Mucosa of descending colon (tissue), 3 donors: ENCODE measurements around the gene BIN2. TPM values are rescaled to one million over a fixed set of nuclear protein-coding genes. Genes with fewer than 3 reads are reported as not detected.

ENCODE experiments used
- ATAC-seq: fragments of 200-7000 bp; cut with Tn5 transposase; one replicate; pipeline ENCODE4 v1.9.1; 2020; ENCODE audit warnings: mild to moderate bottlenecking, moderate library complexity
- DNase-seq, 3 donors: peaks; one replicate each; pipeline ENCODE4 v3.0.0-alpha.2; 2020
- H3K36me3 ChIP-seq: fragments of 200-600 bp; one replicate; pipeline ENCODE4 v1.8.0; 2021; ENCODE audit warnings: low read depth, mild to moderate bottlenecking
- H3K4me1 ChIP-seq: fragments of 200-600 bp; one replicate; pipeline ENCODE4 v1.8.0; 2021; ENCODE audit warnings: low read depth, mild to moderate bottlenecking
- H3K4me3 ChIP-seq: fragments of 200-600 bp; one replicate; pipeline ENCODE4 v1.8.0; 2021; ENCODE audit warnings: mild to moderate bottlenecking
- H3K9me3 ChIP-seq: fragments of 200-600 bp; one replicate; pipeline ENCODE4 v1.8.0; 2021; ENCODE audit warnings: mild to moderate bottlenecking
- intact Hi-C, 2 donors: fragments of 100-400 bp; cut with DNase I in 1 of 2; cut with micrococcal nuclease in 1 of 2; formaldehyde crosslinking; loops; one replicate each; pipeline versions ENCODE4 v1.11.0 to v1.11.1; 2022; cut with DNase I, micrococcal nuclease
- total RNA-seq, 3 donors: library from RNA; stranded (reverse); fragmentation: NEBNext Ultra II Directional in 2 of 3; extraction: Animal tissue kit (Norgen Biotek cat#: 25700) in 2 of 3; gene quantifications; one replicate each; pipeline versions ENCODE4 v1.2.1 to v1.2.4, GENCODE V29; 2021 to 2023
- TF ChIP-seq, protein P1 (sequence below): fragments of 200-600 bp; IDR thresholded peaks from one replicate; pipeline ENCODE4 v1.8.0; 2022; ENCODE audit warnings: antibody characterized with exemption, mild to moderate bottlenecking
- donor health status: DM: no; HTN: no; CAD: no; lungs with moderate emphysema.
- donor health status: DM: no; HTN: no; CAD: no.
- donor health status: DM: no; HTN: yes; CAD: no.

Gene BIN2
- total RNA-seq, 3 donors from 2014 or later = 5.6 to 9.8 (median 7.3) TPM

DNA sequence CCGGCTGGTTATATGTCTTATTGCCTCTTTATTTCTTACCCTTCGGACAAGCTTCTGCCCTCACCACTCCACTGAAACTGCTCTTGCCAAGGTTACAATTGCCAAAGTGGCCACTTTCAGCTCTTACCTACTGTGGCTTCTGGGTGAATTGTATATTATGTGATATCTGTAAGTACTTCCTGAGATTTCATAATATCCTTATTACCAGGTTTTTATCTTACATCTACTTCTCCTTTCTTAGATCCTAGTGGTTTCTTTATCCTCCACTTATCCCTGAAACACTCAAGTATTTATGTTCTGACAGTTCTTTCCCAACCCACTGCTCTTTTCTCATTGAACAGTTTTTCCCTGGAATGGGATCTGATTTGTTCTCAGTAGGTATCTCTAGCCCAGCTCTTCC, 12.0 kb upstream of the BIN2 start:
- intact Hi-C loops = loop anchor here in 1 of 2 donors (2.0 kb wide), 1 partner anchor 67 kb away; no protein-coding TSS in a partner anchor
- Histone ChIP-seq H3K4me1 (peaks cover 9% of the 10 kb centered on the region), H3K9me3 (no peaks in the 10 kb centered on the region), H3K36me3 (no peaks in the 10 kb centered on the region), H3K4me3 (no peak overlapping the region)
- DNase-seq (no peak), ATAC-seq (no peak)
- TF ChIP-seq, protein P1, sequence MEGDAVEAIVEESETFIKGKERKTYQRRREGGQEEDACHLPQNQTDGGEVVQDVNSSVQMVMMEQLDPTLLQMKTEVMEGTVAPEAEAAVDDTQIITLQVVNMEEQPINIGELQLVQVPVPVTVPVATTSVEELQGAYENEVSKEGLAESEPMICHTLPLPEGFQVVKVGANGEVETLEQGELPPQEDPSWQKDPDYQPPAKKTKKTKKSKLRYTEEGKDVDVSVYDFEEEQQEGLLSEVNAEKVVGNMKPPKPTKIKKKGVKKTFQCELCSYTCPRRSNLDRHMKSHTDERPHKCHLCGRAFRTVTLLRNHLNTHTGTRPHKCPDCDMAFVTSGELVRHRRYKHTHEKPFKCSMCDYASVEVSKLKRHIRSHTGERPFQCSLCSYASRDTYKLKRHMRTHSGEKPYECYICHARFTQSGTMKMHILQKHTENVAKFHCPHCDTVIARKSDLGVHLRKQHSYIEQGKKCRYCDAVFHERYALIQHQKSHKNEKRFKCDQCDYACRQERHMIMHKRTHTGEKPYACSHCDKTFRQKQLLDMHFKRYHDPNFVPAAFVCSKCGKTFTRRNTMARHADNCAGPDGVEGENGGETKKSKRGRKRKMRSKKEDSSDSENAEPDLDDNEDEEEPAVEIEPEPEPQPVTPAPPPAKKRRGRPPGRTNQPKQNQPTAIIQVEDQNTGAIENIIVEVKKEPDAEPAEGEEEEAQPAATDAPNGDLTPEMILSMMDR = no peak

DNA sequence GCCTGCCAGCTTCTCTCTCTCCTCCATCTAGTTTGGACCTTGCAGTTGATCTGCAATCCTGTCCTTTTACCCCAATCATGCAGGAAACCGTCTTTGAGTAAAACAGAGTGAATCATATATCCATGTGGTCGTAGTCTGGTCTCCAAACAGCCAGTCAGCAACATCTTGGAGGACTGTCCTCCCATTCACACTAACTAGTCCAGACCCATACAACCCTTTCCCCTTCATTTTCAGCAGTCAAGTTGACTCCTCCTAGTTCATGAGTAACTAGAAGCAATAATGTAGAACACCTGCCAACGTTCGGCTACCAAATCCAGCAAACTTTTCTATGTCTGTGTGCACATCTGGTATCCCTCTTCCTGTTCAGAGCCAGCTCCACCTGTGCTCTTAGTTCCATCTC, 10.8 kb upstream of the BIN2 start:
- DNase-seq (peak in 1 of 3 donors; percentile 44), ATAC-seq (peak; percentile 86)
- Histone ChIP-seq H3K4me1 (peaks cover 9% of the 10 kb centered on the region), H3K9me3 (no peaks in the 10 kb centered on the region), H3K4me3 (no peak overlapping the region), H3K36me3 (no peaks in the 10 kb centered on the region)
- intact Hi-C loops = loop anchor here in 1 of 2 donors (2.0 kb wide), 1 partner anchor 66 kb away; no protein-coding TSS in a partner anchor
- TF ChIP-seq, protein P1 = no peak

DNA sequence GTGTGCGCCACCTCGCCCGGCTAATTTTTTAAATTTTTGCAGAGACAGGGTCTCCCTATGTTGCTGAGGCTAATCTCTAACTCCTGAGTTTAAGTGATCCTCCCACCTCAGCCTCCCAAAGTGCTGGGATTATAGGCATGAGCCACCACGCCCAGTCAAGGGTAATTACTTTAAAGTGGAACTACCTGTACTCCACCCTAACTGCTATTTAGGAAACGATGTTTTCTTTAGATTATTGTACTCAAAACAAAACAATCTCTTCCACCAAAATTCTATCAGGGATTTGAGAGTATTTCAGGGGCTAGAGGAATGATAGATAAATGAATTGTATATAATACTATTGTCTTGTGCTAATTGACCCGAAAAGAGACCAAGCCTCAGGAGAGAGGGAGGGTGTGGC, 9.6 kb upstream of the BIN2 start:
- H3K4me1 ChIP-seq = peaks cover 9% of the 10 kb centered on the region
- no peaks in the 10 kb centered on the region for H3K9me3 ChIP-seq
- H3K4me3 ChIP-seq = no peak overlapping the region
- TF ChIP-seq, protein P1 = no peak
- peak in 1 of 3 donors; percentile 25 for DNase-seq
- H3K36me3 ChIP-seq = no peaks in the 10 kb centered on the region
- intact Hi-C loops = no loop called here
- peak; percentile 46 for ATAC-seq

DNA sequence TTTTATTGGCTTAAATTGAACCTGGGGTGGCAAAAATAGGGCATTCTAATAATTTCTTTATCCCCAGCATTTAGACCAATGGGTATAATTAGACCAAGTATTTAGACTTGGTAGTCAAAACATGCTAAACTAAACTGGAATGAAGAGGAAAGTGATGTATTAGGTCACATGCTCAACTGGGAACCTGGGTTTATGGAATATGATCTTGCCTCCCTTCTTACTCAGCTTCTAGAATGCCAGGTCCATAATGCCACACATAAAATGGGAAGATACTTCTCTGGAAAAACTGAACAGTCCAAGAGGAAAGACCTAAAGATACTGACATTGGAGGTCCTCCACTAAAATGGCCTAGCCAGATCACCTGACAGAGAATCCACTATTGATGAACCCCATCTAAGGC, 6.2 kb upstream of the BIN2 start:
- Histone ChIP-seq H3K4me3 (no peak overlapping the region), H3K4me1 (peaks cover 9% of the 10 kb centered on the region), H3K9me3 (no peaks in the 10 kb centered on the region), H3K36me3 (no peaks in the 10 kb centered on the region)
- TF ChIP-seq, protein P1 = no peak
- intact Hi-C loops = no loop called here
- DNase-seq (no peak), ATAC-seq (no peak)

DNA sequence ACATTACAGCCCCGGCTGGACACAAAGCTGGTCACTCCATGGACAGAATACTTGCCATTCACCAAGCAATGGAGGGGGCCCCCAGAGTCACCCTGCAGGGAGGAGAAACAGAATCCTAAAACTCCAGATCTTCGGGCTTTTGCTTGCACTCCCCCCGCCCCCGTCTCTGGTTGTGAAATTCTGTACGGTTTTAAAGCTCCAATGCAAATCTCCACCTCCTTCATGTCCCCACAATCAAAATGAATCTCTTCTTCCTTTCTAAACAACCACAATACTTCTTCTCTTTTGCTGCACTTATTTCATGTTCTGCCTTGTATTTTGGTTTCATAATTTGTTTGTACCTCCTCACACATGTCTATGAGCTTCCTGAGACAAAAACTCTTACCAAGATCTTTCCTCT, 5.8 kb upstream of the BIN2 start:
- intact Hi-C loops = no loop called here
- Histone ChIP-seq H3K4me1 (peaks cover 9% of the 10 kb centered on the region), H3K36me3 (no peaks in the 10 kb centered on the region), H3K9me3 (no peaks in the 10 kb centered on the region), H3K4me3 (no peak overlapping the region)
- TF ChIP-seq, protein P1 = no peak
- no peak for DNase-seq
- ATAC-seq = no peak

DNA sequence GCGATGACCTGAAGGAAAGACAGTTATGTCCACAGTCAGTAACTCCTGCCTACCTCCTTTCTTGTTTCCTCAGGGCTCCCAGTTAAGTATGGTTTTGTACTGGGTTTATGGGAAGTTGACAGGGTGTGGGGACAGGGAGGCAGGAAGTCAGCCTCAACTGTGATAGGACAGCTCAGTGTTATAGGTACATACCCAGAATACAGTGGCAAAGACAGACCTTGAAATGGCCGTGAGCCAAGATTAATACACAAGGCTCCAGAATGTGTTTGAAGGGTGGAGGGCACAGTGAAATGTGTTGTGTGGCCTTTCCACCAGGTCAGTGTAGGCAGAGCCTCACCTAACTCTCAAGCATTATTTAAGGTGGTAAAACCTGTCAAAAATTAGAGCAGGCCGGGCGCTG, 4.6 kb upstream of the BIN2 start:
- Histone ChIP-seq H3K4me1 (peaks cover 3% of the 10 kb centered on the region), H3K36me3 (no peaks in the 10 kb centered on the region), H3K9me3 (no peaks in the 10 kb centered on the region), H3K4me3 (no peak overlapping the region)
- DNase-seq (peak in 1 of 3 donors; percentile 47), ATAC-seq (peak; percentile 76)
- TF ChIP-seq, protein P1 = no peak
- intact Hi-C loops = no loop called here
